Loucy (cell line): ENCODE results near the gene SH3PXD2A.

Experiments used
- EZH2phosphoT487 ChIP-seq: fragments of 200-600 bp; IDR thresholded peaks from 2 replicates; pipeline ENCODE4 v1.6.1; 2018; ENCODE audit warnings: antibody characterized with exemption, mild to moderate bottlenecking, moderate library complexity, borderline replicate concordance
- TF ChIP-seq, protein P1 (sequence below): fragments of 200-600 bp; sonication (generic); conservative IDR thresholded peaks from 2 replicates; pipeline ENCODE4 v1.5.1; 2014; ENCODE audit warnings: mild to moderate bottlenecking, antibody characterized with exemption, low read length

DNA sequence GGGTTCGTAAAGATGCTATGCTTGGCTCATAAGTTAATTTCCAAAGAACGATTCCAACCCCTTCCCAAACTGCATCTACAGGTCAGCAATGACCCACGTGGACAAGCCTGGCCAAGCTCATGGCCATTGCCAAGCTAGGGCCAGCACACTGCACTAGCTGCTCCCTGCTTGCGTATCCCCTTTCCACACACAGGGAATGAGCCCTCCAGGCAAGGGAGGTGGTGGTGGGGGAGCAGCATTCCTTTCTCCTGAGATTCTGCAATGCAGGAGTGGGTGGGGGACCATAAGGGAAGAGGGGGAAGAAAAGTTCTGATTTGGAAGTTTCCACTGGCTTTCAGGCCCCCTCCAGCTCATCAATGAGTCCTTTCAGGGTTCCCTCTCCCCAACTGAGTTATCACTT is 56.0 kb downstream of the SH3PXD2A start:
- TF ChIP-seq, protein P1, sequence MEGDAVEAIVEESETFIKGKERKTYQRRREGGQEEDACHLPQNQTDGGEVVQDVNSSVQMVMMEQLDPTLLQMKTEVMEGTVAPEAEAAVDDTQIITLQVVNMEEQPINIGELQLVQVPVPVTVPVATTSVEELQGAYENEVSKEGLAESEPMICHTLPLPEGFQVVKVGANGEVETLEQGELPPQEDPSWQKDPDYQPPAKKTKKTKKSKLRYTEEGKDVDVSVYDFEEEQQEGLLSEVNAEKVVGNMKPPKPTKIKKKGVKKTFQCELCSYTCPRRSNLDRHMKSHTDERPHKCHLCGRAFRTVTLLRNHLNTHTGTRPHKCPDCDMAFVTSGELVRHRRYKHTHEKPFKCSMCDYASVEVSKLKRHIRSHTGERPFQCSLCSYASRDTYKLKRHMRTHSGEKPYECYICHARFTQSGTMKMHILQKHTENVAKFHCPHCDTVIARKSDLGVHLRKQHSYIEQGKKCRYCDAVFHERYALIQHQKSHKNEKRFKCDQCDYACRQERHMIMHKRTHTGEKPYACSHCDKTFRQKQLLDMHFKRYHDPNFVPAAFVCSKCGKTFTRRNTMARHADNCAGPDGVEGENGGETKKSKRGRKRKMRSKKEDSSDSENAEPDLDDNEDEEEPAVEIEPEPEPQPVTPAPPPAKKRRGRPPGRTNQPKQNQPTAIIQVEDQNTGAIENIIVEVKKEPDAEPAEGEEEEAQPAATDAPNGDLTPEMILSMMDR = no peak
- no peak for TF ChIP-seq EZH2phosphoT487
